Suprapubic skin (tissue), 4 donors: ENCODE measurements around the gene RPRD1B. TPM values are rescaled to one million over a fixed set of nuclear protein-coding genes. Genes with fewer than 3 reads are reported as not detected.

Experiments
- DNase-seq, 2 donors: peaks; one replicate each; pipeline ENCODE4 v3.0.0-alpha.2; 2019; ENCODE audit warnings: low spot score in 2 of 2
- H3K27ac ChIP-seq: fragments of 200-600 bp; sonication (generic); one replicate; pipeline ENCODE4 v1.5.1; 2019
- H3K27me3 ChIP-seq: fragments of 200-600 bp; sonication (generic); one replicate; pipeline ENCODE4 v1.5.1; 2019
- H3K36me3 ChIP-seq: fragments of 200-600 bp; sonication (generic); one replicate; pipeline ENCODE4 v1.5.1; 2019
- H3K4me1 ChIP-seq: fragments of 200-600 bp; sonication (generic); one replicate; pipeline ENCODE4 v1.5.1; 2019
- H3K4me3 ChIP-seq: fragments of 200-600 bp; sonication (generic); one replicate; pipeline ENCODE4 v1.5.1; 2019; ENCODE audit warnings: mild to moderate bottlenecking
- H3K9me3 ChIP-seq: fragments of 200-600 bp; sonication (generic); one replicate; pipeline ENCODE4 v1.5.1; 2019
- CTCF ChIP-seq, 2 donors: fragments of 200-600 bp in 1 of 2; fragments of 450-650 bp in 1 of 2; sonication (generic) in 1 of 2; IDR thresholded peaks; one replicate each; pipeline ENCODE4 v1.5.1; 2016 to 2019; ENCODE audit warnings: antibody characterized with exemption in 2 of 2, mild to moderate bottlenecking in 1 of 2, moderate library complexity in 1 of 2
- EP300 ChIP-seq: sonication (generic); formaldehyde crosslinking; IDR thresholded peaks from one replicate; pipeline ENCODE4 v1.6.1; 2017; ENCODE audit warnings: antibody characterized with exemption
- POLR2A ChIP-seq, 2 donors: fragments of 450-650 bp; IDR thresholded peaks; one replicate each; pipeline ENCODE4 v1.6.1; 2017; ENCODE audit warnings: antibody characterized with exemption in 2 of 2, mild to moderate bottlenecking in 2 of 2, moderate library complexity in 2 of 2
- POLR2AphosphoS5 ChIP-seq, 3 donors: sonication (generic); formaldehyde crosslinking; IDR thresholded peaks; one replicate each; pipeline ENCODE4 v1.6.1; 2017; ENCODE audit warnings: antibody characterized with exemption in 3 of 3
- WGBS: methylation state at CpG from one replicate; pipeline ENCODE4 v1.1.5; 2018; 5-methylcytosine and 5-hydroxymethylcytosine counted together
- total RNA-seq, 4 donors: library from RNA; depleted of rRNA; stranded (reverse); fragments of >200 nt; gene quantifications; one replicate each; pipeline ENCODE4 v1.1.0, GENCODE V29; 2016

RPRD1B gene
- total RNA-seq, 4 donors from 2014 or later: 24.7 to 45.6 (median 27.7) TPM

GRCh38 chr20:37991908-37992307, 41.6 kb upstream of the RPRD1B start:
- 87% methylated on average over 4 of the region's 4 CpGs for WGBS
- Histone ChIP-seq H3K36me3 (peaks cover 44% of the 10 kb centered on the region), H3K4me1 (peaks cover 24% of the 10 kb centered on the region), H3K27me3 (no peaks in the 10 kb centered on the region), H3K27ac (no peak overlapping the region), H3K4me3 (no peak overlapping the region), H3K9me3 (no peaks in the 10 kb centered on the region)
- no peak for DNase-seq
- TF ChIP-seq POLR2A (IDR thresholded peaks at IDR 0.05) (no peak), CTCF (IDR thresholded peaks at IDR 0.05) (no peak), POLR2AphosphoS5 (IDR thresholded peaks at IDR 0.05) (no peak), EP300 (no peak)

GRCh38 chr20:37992802-37993409, 40.6 kb upstream of the RPRD1B start:
- H3K9me3 ChIP-seq: no peaks in the 10 kb centered on the region
- peaks cover 54% of the 10 kb centered on the region for H3K36me3 ChIP-seq
- H3K27me3 ChIP-seq: no peaks in the 10 kb centered on the region
- peaks cover 14% of the 10 kb centered on the region for H3K4me1 ChIP-seq
- H3K4me3 ChIP-seq: no peak overlapping the region
- H3K27ac ChIP-seq: no peak overlapping the region
- WGBS: 36% methylated on average over 5 of the region's 5 CpGs
- no peak for DNase-seq
- TF ChIP-seq POLR2AphosphoS5 (IDR thresholded peaks at IDR 0.05) (no peak), CTCF (IDR thresholded peaks at IDR 0.05) (peak in 1 of 2 donors; percentile 54), POLR2A (IDR thresholded peaks at IDR 0.05) (no peak), EP300 (no peak)

- H3K4me3 ChIP-seq: no peak overlapping the region
- peaks cover 11% of the 10 kb centered on the region for H3K4me1 ChIP-seq
- no peak for TF ChIP-seq POLR2A (IDR thresholded peaks at IDR 0.05)
- no peak for TF ChIP-seq CTCF (IDR thresholded peaks at IDR 0.05)
- no peak for TF ChIP-seq EP300
- no peak for TF ChIP-seq POLR2AphosphoS5 (IDR thresholded peaks at IDR 0.05)
- DNase-seq: no peak
- H3K27ac ChIP-seq: no peak overlapping the region
- no peaks in the 10 kb centered on the region for H3K9me3 ChIP-seq
- H3K27me3 ChIP-seq: no peaks in the 10 kb centered on the region
- peaks cover 70% of the 10 kb centered on the region for H3K36me3 ChIP-seq
- WGBS: 84% methylated on average over 4 of the region's 4 CpGs
Measured at GRCh38 chr20:37994512-37994911, 39.0 kb upstream of the RPRD1B start.

- peaks cover 11% of the 10 kb centered on the region for H3K4me1 ChIP-seq
- no peak for DNase-seq
- TF ChIP-seq POLR2AphosphoS5 (IDR thresholded peaks at IDR 0.05): no peak
- TF ChIP-seq EP300: no peak
- TF ChIP-seq CTCF (IDR thresholded peaks at IDR 0.05): no peak
- no peak for TF ChIP-seq POLR2A (IDR thresholded peaks at IDR 0.05)
- H3K9me3 ChIP-seq: no peaks in the 10 kb centered on the region
- peaks cover 84% of the 10 kb centered on the region for H3K36me3 ChIP-seq
- H3K4me3 ChIP-seq: no peak overlapping the region
- H3K27me3 ChIP-seq: no peaks in the 10 kb centered on the region
- no peak overlapping the region for H3K27ac ChIP-seq
- 83% methylated on average over 9 of the region's 9 CpGs for WGBS
Measured at GRCh38 chr20:37995856-37996605, 37.5 kb upstream of the RPRD1B start.

GRCh38 chr20:37997516-37997915, 36.0 kb upstream of the RPRD1B start:
- TF ChIP-seq POLR2AphosphoS5 (IDR thresholded peaks at IDR 0.05): no peak
- TF ChIP-seq POLR2A (IDR thresholded peaks at IDR 0.05): no peak
- no peak for TF ChIP-seq CTCF (IDR thresholded peaks at IDR 0.05)
- no peak for TF ChIP-seq EP300
- Histone ChIP-seq H3K9me3 (no peaks in the 10 kb centered on the region), H3K4me1 (peaks cover 9% of the 10 kb centered on the region), H3K27ac (no peak overlapping the region), H3K36me3 (peaks cover 91% of the 10 kb centered on the region), H3K4me3 (no peak overlapping the region), H3K27me3 (no peaks in the 10 kb centered on the region)
- DNase-seq: no peak
- 93% methylated on average over 3 of the region's 3 CpGs for WGBS
